HG02981 (cell line): ENCODE data around the gene IL32.
"Not testable (repeated sequence)": the region's sequence is repeated elsewhere in the genome, so short reads cannot be mapped to it uniquely, and the experiment has no call there.

Experiments used
- ATAC-seq: cut with Tn5 transposase; IDR thresholded peaks from one replicate; pipeline ENCODE4 v1.9.1; 2021; ENCODE audit warnings: mild to moderate bottlenecking, moderate library complexity; ENCODE audit not compliant: unreplicated experiment

Gene IL32

GRCh38 chr16:3069146-3069545 lies 3.7 kb downstream of the IL32 start:
- ATAC-seq: not testable (repeated sequence)

DNA sequence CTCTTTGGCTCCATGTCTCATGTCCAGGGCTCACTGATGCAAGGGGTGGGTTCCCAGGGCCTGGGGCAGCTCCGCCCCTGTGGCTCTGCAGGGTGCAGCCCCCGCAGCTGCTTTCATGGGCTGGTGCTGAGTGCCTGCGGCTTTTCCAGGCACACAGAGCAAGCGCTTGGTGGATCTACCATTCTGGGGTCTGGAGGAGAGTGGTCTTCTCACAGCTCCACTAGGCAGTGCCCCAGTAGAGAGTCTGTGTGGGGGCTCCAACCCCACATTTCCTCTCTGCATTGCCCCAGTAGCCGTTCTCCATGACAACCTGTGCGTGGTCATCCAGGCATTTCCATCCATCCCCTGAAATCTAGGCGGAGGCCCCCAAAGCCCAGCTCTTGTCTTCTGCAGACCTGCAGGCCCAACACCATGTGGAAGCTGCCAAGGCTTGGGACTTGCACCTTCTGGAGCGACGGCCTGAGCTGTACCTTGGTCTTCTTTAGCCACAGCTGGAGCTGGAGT lies 5.2 kb downstream of the IL32 start:
- ATAC-seq: no peak

- ATAC-seq: no peak
Measured at GRCh38 chr16:3071655-3072054, 6.2 kb downstream of the IL32 start.

DNA sequence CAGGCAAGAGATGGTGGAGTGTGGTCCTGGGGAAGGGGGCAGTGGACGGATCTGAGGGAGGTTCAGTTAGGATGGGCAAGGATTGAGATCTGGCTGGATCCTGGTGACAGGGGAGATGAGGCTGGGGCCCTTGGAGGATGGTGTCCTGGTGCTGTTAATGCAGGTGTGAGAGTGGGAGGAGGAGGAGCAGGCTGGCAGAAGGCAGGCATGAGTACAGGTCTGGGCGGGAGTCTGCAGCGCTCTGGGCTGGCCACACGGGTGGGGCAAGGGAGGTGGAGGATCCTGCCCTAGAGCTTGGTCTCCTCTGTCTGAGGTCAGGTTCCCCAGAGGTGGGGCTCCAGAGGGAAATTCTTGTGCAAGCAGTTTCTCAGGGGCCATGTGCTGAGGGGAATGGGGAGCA lies 6.7 kb downstream of the IL32 start:
- ATAC-seq: not testable (repeated sequence)

GRCh38 chr16:3072576-3073263 lies 7.3 kb downstream of the IL32 start:
- not testable (repeated sequence) for ATAC-seq

DNA sequence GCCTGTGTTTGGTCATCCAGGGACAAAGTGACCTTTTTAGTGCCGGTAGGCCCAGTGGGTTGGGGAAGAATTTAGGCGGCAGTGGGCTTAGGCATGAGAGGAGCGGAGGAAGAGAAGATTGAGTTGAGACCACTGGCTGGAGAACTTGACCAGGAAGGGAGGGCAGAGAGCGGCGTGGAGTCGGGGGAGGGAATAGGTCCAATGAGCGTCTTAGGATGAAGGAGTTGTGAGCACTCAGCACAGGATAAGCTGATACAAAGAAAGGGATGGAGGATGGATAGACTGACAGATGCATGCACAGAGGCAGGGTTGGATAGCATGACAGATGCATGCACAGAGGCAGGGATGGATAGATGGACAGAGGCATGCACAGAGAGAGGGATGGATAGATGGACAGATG lies 8.0 kb downstream of the IL32 start:
- no peak for ATAC-seq

- peak; percentile 78 for ATAC-seq
Measured at GRCh38 chr16:3074860-3075522, 9.6 kb downstream of the IL32 start.

- ATAC-seq: no peak
Measured at GRCh38 chr16:3075523-3075915, 10.1 kb downstream of the IL32 start.

DNA sequence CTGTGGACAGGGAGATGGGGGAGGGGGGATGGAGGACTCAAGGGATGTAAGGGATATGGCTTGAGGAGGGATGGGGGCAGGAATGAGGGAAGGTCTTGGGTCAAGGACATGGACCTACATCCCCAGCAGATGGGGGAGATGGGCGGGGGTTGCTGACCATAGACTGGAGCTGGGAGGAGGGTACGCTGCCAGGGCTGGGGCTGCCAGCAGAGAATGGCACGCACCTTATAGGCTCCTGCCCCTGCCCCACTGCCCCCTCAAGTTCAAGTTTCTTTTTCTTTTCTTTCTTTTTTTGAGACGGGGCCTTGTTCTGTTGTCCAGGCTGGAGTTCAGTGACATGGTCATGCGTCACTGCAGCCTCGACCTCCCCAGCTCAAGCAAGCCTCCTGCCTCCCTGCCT lies 10.5 kb downstream of the IL32 start:
- not testable (repeated sequence) for ATAC-seq

DNA sequence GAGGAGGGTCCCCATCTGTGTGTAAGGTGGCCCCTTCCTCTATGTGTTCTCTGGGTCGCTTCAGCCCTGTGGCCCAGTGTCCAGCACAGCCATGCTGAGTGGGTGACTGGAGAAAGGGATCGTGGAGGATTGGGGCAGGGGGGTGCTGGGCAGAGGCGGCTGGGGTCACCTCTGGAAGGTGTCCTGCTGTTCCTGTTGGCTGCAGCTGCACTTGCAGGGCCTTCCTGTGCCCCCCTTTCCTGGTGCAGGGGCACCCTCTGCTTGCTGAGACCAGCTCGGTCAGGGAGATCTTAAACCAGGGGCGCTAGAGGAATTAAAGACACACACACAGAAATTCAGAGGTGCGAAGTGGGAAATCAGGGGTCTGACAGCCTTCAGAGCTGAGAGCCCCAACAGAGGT lies 11.1 kb downstream of the IL32 start:
- no peak for ATAC-seq

DNA sequence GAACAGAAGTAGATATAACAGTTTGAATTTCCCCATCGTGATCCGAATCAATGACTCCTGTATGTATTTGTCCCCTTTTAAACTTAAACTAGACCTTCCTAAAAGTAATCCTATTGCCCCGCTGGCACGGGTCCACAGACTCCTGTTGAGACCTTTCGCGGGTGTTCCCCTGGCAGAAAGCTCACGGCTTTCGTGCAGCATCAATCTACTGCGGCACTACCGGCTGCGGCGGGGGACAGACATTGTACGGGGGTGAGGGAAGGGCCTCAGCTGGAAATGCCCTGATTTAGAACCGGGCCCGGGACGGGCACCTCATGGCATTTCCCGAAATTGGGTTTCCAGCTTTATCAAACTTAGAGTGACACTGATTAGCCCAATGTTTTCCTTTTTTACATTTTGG lies 14.6 kb downstream of the IL32 start:
- ATAC-seq: no peak

GRCh38 chr16:3081957-3082356 lies 16.5 kb downstream of the IL32 start:
- ATAC-seq: not testable (repeated sequence)

DNA sequence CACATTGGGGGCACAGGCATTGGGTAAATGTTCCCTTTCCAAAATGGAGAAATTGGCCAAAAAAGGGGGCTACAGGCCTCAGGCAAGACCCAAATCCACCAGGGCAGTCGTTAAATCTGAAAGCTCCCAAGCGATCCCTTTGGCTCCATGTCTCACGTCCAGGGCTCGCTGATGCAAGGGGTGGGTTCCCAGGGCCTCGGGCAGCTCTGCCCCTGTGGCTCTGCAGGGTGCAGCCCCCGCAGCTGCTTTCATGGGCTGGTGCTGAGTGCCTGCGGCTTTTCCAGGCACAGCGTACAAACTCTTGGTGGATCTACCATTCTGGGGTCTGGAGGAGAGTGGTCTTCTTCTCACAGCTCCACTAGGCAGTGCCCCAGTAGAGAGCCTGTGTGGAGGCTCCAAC lies 18.0 kb downstream of the IL32 start:
- ATAC-seq: not testable (repeated sequence)

GRCh38 chr16:3084491-3084890 lies 19.1 kb downstream of the IL32 start:
- no peak for ATAC-seq

GRCh38 chr16:3084969-3085670 lies 19.7 kb downstream of the IL32 start:
- no peak for ATAC-seq

- no peak for ATAC-seq
Measured at GRCh38 chr16:3085868-3086595, 20.6 kb downstream of the IL32 start.

- ATAC-seq: no peak
Measured at GRCh38 chr16:3086596-3087242, 21.3 kb downstream of the IL32 start.

DNA sequence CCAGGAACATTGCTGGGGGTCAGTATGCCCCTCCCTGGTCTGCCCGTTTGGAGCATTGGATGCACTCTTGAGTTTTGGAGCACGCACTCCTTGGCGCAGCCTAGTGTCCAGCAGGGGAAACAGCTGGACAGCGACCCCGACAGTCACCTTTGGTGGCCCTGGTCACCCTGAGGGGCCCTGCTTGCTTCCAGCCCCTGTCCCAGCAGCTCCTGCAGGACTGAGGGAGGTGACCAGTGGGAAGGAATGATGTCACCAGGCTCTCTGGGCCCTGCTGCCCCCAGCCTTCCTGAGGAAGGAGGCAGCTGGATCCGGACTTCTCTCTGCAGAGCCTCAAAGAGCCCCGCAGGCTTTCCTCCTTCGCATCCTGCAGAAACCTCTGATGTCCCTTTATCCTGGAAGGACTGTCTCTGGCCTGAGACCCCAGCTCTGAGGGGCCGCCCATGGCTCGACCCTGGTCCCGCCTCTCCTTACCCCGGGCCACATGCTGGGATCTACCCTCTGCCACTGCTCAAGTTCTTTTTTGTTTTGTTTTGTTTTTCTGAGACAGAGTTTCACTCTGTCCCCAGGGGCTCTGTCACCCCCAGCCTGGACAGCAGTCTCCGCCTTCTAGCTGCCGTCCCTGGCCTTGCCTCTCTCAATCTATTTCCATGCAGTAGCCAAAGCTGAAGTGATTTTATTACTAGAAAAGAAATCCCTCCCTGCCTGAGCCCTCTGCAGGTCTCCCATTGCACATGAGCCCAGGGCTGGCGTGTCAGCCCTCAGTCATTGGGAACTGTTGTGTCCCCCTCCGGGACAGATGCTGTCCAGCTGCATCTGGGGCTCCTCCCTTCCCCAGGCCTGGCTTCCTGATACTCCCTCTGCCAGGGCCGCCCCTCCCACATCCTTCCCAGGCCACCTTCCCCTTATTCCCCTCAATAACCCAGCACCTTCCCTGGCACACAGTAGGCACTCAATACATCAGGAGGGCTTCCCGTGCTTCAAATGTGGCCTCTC lies 22.1 kb downstream of the IL32 start:
- no peak for ATAC-seq

GRCh38 chr16:3088450-3088849 lies 23.0 kb downstream of the IL32 start:
- ATAC-seq: no peak
